ENCODE measurements around the gene F7. TPM values are rescaled to one million over a fixed set of nuclear protein-coding genes. Genes with fewer than 3 reads are reported as not detected.

F7 gene
- total RNA-seq, 1 experiment from 2014 or later, result not detected

- CTCF ChIA-PET, result no interaction called here
- no peaks in the 10 kb centered on the region for H3K36me3 ChIP-seq (ENCODE audit: control insufficient read depth, insufficient read depth, low read length)
- H3K4me1 ChIP-seq (ENCODE audit: control insufficient read depth, insufficient read depth, low read length), result no peaks in the 10 kb centered on the region
- DNase-seq (ENCODE audit: low read depth, low spot score) (no peak), ATAC-seq (no peak)
- no peaks in the 10 kb centered on the region for H3K9me3 ChIP-seq (ENCODE audit: control insufficient read depth, insufficient read depth, low read depth, low read length)
- no peak overlapping the region for H3K4me3 ChIP-seq (ENCODE audit: low read depth in 2 of 2, low read length in 2 of 2)
- BruUV-seq (replicated peaks), result no TSS peak
- no peak overlapping the region for H3K27ac ChIP-seq (ENCODE audit: low read length)
- H3K27me3 ChIP-seq (ENCODE audit: control insufficient read depth, insufficient read depth, low read length), result no peaks in the 10 kb centered on the region
- intact Hi-C loops (cut with micrococcal nuclease; ENCODE audit: unreplicated experiment) (no loop called here), in situ Hi-C loops (cut with HindIII; ENCODE audit: low pct_unique_long_range_greater_than_20kb, low sequenced_read_pairs) (no loop called here)
- TF ChIP-seq CTCF (IDR thresholded peaks at IDR 0.05) (no peak), TCF7L2 (IDR thresholded peaks at IDR 0.05; ENCODE audit: low read depth, low read length) (no peak), POLR2AphosphoS5 (IDR thresholded peaks at IDR 0.05; ENCODE audit: low read depth, low read length) (no peak), SIN3A (IDR thresholded peaks at IDR 0.05; ENCODE audit: borderline replicate concordance, insufficient read depth, low read depth, low read length) (no peak), REST (IDR thresholded peaks at IDR 0.05; ENCODE audit: insufficient read depth in 1 of 2, low read depth in 2 of 2, low read length in 1 of 2) (no peak)
- POLR2A ChIA-PET, result no interaction called here
These were observed 47.2 kb upstream of the F7 start for GRCh38 chr13:113058129-113058987.

- no peaks in the 10 kb centered on the region for H3K36me3 ChIP-seq (ENCODE audit: control insufficient read depth, insufficient read depth, low read length)
- no peaks in the 10 kb centered on the region for H3K9me3 ChIP-seq (ENCODE audit: control insufficient read depth, insufficient read depth, low read depth, low read length)
- ChIA-PET CTCF (no interaction called here), POLR2A (no interaction called here)
- intact Hi-C loops (cut with micrococcal nuclease; ENCODE audit: unreplicated experiment), result no loop called here
- peak; percentile 60; the same call in 1 of the 2 replicates for ATAC-seq
- H3K4me3 ChIP-seq (ENCODE audit: low read depth in 2 of 2, low read length in 2 of 2), result no peak overlapping the region
- no peak overlapping the region for H3K27ac ChIP-seq (ENCODE audit: low read length)
- no peaks in the 10 kb centered on the region for H3K27me3 ChIP-seq (ENCODE audit: control insufficient read depth, insufficient read depth, low read length)
- no peaks in the 10 kb centered on the region for H3K4me1 ChIP-seq (ENCODE audit: control insufficient read depth, insufficient read depth, low read length)
- no TSS peak for BruUV-seq (replicated peaks)
- no peak for DNase-seq (ENCODE audit: low read depth, low spot score)
- TF ChIP-seq POLR2AphosphoS5 (IDR thresholded peaks at IDR 0.05; ENCODE audit: low read depth, low read length), result no peak
- TF ChIP-seq TCF7L2 (IDR thresholded peaks at IDR 0.05; ENCODE audit: low read depth, low read length), result no peak
- TF ChIP-seq CTCF (IDR thresholded peaks at IDR 0.05), result no peak
- no peak for TF ChIP-seq REST (IDR thresholded peaks at IDR 0.05; ENCODE audit: insufficient read depth in 1 of 2, low read depth in 2 of 2, low read length in 1 of 2)
- no peak for TF ChIP-seq SIN3A (IDR thresholded peaks at IDR 0.05; ENCODE audit: borderline replicate concordance, insufficient read depth, low read depth, low read length)
- in situ Hi-C loops (cut with HindIII; ENCODE audit: low pct_unique_long_range_greater_than_20kb, low sequenced_read_pairs), result no loop called here
These were observed 46.4 kb upstream of the F7 start for GRCh38 chr13:113058988-113059850.

All from Panc1 (cell line).